NCI-H1105 (cell line): ENCODE measurements around the gene MIOS.
A peak's percentile ranks its signal among the peaks of the same experiment; 100 is the strongest.

Experiments
- DNase-seq: peaks from one replicate; lab custom pipeline; 2025; lab: John Stamatoyannopoulos, UW

MIOS gene

DNA sequence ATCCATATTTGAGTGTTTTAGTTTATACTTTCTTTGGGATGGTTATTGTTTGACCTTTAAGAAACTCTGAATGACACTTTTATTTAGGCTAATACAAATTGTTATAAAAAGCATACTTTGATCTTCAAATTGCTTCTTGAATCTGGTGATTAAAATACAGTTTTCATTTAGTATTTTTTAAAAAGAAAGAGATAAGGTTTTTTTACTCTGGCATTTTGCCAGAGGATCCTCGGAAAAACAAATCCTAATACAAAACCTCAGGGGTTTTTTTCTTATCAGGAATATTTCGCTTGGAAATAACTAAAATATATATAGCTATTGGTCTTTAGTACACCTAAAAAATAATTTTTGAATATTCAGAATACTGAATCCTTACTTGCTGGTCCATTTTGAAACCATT, 17.0 kb downstream of the MIOS start:
- no peak for DNase-seq

DNA sequence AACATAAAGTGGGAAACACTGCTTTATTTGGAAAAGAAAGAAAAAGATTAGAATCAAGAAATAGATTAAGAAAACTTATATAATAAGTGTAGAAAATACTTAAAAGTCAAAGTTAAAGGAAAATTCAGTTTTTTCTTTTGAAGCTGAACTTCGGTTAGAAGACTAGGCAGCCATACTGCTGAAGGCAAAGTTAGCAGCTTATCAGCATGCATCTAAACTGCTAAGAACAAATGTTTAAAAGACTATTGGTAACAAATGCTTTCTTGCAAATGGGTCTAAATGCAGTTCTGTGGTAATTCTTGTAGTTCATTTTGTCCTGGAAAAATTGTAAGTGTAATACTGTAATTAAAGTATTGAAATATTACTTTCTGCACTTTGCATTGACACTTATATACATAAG, 18.0 kb downstream of the MIOS start:
- no peak for DNase-seq

DNA sequence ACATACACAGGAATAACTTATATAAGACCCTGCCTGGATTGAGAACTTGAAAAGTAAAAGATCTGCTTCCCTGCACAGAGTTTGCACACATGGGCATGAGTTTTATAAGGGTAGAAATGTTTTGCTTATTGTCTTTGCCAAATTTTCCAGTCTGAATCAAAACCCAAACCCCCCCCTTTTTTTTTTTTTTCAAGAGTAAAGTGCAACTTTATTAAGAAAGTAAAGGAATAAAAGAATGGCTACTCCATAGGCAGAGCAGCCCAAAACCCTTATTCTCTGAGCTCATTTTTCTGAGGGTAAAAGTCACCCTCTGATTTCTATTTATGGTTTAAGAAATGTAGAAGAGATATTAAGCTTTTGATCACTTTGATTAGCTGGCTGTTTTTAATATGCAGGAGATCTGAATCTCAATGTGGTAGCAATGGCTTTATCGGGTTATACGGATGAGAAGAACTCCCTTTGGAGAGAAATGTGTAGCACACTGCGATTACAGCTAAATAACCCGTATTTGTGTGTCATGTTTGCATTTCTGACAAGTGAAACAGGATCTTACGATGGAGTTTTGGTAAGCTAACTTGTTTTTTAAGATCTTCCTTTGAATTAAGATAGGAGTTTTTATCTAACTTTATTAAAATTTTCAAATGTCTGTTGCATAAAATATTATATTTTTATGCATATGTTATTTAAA, 18.7 kb downstream of the MIOS start:
- DNase-seq, result no peak

DNA sequence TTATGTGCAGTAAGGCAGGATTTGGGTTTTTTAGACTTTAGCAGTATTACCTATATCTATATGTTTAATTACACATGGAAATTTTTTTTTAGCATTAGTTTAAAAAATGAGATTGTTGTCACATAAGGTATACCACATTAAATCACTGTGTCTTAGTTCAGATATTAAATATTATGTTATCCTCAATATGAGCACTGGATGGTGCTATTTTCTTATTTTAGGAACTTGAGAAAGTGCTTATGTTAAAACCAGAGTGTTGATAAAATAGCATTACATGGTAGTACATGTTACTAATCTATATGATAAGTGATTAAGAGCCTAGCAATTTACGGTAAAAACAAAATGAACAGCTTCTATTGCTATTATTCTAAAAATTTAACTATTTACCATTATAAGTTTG, 28.8 kb downstream of the MIOS start:
- DNase-seq, result peak; percentile 11

DNA sequence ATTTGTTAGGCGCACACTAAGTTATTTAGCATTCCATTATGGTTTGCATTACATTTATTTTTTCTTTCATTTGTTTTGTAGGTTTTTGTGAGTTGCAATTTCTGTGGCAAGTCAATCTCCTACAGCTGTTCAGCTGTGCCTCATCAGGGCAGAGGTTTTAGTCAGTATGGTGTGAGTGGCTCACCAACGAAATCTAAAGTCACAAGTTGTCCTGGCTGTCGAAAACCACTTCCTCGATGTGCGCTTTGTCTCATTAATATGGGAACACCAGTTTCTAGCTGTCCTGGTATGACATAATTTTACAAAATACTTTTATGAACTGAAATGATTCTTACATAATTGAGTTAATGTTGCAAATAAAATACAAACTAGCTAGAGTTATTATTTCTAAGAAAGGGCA, 29.5 kb downstream of the MIOS start:
- no peak for DNase-seq

DNA sequence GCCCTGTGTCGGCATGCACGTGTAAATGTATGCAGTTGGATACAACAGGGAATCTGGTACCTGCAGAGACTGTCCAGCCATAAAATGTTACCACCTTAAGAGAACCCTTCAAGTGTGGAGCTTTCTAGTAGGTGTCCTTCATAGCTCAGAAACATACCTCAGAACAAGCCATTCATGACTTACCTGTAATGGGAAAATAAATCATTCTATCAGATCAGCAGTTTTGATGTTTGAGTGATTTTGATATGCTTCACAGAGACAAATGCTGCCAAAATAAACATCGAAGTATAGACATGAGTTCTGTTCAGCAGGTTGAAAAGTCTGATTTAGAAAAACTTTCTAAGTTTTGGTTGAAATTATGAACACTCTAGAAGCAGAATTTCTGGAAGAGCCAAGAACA, 40.3 kb downstream of the MIOS start:
- no peak for DNase-seq

DNA sequence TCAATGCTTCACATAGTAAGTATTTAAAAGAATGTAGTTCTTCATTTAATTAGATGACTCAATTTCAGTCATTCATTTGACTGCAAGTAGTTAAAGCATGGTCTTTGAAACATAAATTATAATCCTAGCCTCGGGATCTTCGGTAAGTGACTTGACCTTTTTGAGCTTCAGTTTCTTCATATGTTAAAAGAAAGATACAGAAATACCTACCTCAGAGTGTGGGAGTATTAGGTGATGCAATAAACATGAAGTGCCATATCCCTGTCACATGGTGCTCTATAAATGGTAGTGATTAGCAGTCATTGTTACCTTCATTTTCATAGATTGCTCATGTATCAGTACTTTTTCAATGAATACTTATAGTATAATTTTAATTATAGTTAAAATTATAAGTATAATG, 42.6 kb downstream of the MIOS start:
- no peak for DNase-seq

DNA sequence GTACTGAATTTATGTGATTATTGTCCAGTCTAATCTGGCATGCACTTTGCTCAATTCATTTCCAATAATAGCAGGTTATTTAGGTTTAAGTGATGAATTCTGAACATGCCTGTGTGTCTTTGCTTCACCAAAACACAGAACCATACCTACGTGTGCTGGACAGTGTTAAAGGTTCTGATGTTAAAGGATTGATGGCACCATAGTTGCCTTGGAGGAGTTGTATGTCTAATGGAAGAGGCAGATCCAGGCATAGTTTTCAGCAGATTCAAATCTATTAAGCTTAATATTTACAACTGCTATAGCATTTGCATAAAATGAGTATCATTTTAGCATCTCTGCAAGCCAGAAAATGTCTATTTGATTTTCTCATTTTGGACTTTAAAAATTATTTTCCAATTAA, 45.8 kb downstream of the MIOS start:
- no peak for DNase-seq

DNA sequence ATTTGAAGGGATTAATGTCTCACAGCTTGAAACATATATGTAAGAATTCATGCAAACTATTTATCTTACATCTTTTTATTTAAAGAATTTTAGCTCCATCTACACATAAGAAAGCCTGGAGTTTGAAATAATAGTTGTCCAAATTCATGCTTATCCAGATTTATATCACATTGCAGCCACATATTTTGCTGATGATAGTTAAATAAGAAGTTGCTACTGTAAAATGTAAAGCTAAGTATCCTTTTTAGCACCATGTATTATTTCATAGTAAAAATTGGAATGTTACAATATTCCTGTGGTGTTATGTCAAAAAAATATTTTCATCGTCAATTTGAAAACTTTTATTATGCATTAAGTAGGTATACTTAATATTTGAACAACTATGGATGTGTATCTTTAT, 46.5 kb downstream of the MIOS start:
- DNase-seq, result no peak

DNA sequence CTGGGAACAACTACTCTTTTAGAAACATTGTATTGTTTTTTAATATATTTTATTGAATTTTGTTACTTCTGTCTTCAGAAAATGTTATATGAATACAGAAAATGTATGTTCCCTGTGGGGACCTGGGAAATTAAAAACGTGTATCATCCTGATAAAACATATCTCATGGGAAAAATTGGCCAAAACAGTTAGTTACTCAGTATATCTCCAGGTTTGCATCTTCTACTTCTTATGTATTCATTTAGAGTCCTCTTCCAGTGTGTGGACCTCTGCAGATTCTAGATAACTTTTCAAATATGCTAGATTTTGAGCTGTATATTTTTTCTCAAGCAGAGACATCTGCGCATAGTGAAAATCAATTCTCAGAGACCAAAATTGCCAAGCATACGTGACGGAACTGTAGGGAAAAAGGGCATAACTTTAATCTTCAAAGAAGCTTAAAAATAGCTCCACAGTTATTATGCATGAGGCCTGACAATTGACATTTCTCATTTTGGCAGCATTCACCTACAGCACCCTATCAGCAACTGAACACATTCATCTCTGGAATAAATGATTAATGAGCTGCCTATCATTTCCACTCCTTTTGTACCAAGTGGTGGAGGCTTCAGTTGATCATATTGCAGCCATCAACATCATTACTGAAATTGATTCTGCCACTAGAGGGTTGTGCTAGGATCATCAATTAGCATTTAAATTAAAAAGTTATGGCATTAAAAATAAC, 47.5 kb downstream of the MIOS start:
- no peak for DNase-seq

DNA sequence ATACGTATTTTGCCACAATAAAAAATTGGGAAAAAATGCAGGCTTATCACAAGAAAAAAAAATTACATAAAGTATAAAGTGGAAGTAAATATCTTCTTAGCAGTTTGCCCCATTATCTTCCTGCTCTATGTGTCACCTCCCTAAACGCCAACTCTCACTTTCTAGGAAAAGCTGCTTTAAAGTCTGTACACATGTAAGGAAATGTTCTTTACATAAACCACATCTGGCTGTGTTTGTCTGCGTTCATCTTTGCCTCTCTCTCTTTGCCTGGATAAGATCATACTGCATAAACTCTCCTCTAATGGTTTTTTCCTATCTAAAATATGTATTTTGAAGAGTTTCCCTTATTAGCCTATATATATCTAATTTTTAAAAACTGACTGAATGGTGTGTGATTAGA, 50.9 kb downstream of the MIOS start:
- no peak for DNase-seq

DNA sequence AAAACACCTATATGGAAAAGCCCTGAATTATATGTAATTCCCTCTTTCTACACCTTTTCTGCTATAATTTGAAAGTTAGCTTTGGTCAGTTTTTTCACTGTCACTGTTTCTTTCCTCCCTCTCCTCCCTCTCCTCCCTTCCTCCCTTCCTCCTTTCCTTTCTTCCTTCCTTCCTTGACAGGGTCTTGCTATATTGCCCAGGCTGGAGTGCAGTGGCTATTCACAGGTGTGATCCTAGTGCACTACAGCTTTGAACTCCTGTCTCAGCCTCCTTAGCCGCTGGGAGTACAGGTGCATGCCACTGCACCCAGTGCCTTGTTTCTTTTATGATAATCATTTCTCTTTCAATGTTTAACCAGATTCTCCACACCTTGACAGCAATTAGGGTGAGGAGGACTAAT, 51.7 kb downstream of the MIOS start:
- no peak for DNase-seq

DNA sequence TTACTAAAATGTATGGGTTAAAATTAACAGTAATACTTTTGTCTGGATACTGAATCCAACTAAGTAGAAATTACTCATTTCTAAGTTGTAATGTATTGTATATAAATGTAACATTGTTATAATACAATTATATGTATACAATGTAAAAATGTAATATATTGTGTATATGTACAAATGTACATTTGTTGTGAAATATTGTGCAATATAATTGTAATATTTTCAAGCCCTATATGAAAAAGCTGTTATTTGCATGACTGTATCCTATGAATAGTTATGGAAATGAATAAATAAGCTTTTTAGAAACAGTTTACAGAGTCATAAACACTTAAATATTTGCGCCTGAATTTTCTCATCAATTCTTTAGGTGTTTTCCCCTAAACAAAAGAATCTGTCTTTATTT, 53.6 kb downstream of the MIOS start:
- no peak for DNase-seq

DNA sequence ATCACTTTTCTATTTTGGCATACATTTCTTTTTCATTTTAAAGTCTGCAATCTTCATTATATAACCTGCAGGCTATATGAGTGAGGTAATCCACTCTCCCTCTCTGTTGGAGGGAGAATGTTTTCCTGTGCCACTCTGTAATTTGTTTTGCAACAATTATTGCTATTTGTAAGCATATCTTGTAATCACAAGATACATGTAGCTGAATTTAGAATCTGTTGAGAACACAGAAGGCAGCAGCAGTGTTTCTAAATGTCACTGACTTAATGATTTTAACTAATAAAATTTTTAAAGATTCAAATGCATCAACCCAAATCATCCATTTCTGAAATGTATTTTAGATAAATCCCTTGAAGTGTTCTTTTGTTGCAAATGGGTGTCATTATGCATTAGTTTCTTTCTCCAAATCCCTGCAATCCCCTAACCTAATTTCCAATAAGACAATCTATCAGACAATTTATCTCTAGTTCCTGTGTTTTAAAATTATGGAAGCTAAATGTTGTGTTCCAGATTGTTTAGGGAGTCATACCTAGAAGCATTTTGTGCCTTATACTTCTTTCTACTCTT, 54.0 kb downstream of the MIOS start:
- DNase-seq, result no peak

DNA sequence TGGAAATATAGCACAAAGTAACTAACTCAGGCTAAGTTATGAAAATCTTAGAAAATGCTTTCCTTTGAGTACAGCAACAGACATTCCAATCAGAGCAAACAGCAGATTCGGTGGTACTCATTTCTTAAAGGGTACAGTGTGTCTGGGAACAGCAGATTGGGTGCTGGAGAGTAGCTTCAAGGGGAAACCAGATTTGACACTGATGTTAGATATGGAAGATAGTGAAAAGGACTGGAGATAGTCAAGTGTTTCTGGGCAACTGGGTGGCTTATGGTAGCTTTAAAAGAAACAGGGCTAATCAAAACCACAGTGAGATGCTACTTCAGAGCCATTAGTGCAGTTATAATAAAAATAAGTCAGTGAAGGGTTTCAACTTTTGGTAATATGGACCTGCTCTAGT, 61.8 kb downstream of the MIOS start:
- DNase-seq, result no peak

DNA sequence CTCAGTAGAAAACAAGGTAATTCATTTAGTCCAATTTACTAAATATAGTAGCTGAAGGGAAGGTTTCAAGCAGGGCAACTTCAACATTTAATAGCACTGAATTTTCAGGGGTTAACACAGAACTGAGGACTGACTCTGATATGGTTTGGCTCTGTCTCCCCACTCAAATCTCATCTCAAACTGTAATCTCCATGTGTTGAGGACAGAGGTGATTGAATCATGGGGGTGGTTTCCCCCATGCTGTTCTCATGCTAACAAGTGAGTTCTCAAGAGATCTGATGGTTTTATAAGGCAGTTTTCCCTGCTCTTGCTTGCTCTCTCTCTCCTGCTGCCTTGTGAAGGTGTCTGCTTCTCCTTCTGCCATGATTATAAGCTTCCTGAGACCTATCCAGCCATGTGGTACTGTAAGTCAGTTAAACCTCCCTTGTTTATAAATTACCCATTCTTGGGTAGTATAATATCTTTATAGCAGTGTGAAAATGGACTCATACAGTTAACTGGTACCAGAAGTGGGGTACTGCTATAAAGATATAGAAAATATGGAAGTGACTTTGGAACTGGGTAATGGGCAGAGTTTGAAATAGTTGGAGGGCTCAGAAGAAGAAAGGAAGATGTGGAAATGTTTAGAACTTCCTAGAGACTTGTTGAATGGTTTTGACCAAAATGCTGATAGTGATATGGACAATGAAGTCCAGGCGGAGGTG, 64.1 kb downstream of the MIOS start:
- no peak for DNase-seq

DNA sequence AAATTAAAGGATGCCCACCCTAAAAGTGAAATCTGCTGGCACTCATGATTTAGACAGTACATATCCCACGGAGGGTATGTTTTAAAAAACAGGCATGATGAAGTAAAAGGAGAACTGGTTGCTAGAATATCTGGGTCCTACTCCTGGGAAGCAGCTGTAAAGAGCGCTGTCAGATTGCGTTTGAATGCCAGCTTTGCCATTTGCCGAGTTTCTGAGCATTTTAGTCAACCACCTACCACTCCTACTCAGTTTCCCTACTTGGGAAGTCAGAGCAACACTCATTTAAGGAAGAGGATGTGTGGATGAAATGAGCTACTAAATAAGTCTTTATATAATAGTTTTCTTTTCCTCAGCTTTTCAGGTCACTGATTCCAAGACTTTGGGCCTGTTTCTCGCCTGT, 72.7 kb downstream of the MIOS start:
- no peak for DNase-seq

DNA sequence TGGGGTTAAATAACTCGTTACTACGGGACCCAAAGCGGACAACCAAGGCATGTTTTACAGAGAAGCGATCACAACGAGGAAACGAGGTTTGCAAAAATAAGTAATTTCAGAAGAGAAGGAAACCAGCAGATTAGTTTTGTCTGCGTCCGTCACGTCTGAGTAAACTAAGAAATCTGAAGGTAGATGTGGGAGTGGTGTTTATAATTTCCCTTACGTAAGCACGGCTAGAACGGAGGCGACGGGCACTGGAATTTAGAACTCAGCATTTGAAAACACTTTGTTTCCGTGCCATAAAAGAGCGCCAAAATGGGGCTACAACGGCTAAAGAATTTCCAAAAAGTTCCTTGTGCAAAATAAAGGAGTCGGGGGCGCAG, 73.2 kb downstream of the MIOS start:
- no peak for DNase-seq

DNA sequence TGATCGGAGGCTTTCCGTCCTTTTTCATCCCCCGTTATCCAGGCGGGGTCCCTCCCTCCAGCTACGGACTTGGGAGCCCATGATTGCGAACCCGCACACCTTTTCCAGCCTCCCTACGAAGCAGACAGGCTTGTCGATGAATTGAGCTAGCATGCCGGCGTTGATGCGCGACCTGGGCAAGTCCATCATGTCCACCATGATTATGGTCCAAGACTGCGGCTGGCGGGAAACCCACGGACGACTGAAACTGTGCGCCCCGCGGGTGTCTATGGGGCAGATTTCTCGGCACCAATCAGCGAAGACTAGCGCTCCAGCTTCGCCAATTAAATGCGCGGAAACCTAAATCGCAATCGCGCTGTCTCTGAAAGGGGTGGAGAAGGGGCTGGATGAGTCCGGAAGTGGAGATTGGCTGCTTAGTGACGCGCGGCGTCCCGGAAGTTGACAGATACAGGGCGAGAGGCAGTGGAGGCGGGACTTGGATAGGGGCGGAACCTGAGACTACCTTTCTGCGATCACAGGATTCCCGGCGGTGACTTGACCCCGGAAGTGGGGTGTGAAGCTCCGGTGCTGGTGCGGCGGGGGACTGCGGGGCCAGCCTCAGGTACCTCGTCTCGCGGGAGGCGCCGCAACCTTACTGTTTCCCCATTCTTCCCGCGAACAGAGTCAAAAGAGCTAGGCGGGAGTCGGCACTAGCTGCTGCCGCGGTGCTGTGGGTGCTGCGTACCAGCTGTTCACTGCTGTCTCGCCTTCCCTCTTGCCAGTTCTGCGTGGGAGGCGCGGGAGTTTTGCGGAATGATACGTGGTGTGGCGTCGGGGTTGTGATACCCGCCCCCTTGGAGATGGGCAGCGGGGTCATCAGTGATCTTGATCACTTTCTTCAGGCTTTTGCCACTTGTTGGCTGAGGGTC, 73.8 kb downstream of the MIOS start, which contains the start of gene UMAD1:
Gene UMAD1, plus strand, starts transcription at position 532 of the 908 bp plus-strand sequence. CDS start 32,620 bp downstream, outside the sequence.
- DNase-seq, result peak; percentile 100

DNA sequence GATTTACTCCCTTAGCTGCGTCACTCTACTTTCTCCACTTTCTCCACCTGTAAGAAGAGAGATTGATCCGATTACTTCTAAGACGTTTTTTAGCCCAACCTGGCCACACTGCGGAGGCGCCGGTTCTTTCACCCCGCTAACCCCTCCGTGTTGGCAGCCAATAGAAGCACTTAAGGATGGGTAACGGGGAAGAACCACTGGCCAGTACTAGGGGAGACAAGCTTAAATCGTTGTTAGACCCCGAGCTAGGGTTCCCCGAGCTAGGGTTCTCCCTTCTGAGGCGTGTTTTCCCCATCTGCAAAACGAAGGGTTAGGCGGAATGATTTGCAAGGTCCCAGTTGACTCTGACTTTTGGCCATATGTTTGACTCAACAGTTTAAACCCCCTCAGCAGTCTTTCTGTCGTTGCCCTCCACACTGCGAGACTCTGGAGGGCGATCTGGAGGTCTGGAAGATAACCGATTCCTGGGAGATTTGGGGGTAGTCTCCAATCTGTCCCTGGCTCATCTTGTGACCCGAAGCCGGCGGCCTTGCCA, 74.5 kb downstream of the MIOS start:
- no peak for DNase-seq

DNA sequence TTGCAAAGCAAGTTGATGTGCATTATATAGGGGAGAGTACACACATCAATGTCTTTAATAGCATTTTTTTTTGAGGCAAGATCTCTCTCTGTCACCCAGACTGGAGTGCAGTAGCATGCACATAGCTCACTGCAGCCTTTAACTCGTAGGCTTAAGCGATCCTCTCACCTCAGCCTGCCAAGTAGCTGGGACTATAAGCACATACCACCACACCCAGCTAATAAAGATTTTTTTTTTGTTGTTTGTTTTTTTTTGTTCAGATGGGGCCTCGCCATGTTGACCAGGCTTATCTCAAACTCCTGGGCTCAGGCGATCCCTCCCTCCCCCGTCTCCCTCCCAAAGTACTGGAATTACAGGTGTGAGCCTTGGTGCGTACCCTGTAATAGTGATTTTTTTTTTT, 75.4 kb downstream of the MIOS start:
- no peak for DNase-seq
